MV-4-11 (cell line): ENCODE results near the gene ABCA7.

Experiments used
- DNase-seq: peaks from one replicate; lab custom pipeline; 2025; lab: John Stamatoyannopoulos, UW

The ABCA7 gene

DNA sequence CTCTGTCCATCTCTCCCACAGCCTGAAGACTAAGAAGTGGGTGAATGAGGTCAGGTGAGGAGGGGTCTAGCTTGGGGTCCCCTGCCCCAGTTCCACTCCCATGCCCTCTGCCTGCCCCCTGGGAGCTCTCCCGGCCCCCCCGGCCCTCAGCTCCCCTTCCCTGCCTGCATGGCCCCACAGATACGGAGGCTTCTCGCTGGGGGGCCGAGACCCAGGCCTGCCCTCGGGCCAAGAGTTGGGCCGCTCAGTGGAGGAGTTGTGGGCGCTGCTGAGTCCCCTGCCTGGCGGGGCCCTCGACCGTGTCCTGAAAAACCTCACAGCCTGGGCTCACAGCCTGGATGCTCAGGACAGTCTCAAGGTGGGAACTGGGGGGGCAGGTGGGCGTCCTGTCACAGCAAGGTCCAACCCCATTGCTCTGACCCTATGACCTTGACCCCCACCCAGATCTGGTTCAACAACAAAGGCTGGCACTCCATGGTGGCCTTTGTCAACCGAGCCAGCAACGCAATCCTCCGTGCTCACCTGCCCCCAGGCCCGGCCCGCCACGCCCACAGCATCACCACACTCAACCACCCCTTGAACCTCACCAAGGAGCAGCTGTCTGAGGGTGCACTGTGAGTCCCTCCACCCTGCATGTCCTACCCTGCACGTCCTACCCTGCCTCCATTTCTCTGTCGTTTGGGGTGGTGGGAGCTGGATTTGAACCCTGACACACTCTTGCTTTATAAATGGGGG lies 16.1 kb downstream of the ABCA7 start:
- DNase-seq, result no peak

DNA sequence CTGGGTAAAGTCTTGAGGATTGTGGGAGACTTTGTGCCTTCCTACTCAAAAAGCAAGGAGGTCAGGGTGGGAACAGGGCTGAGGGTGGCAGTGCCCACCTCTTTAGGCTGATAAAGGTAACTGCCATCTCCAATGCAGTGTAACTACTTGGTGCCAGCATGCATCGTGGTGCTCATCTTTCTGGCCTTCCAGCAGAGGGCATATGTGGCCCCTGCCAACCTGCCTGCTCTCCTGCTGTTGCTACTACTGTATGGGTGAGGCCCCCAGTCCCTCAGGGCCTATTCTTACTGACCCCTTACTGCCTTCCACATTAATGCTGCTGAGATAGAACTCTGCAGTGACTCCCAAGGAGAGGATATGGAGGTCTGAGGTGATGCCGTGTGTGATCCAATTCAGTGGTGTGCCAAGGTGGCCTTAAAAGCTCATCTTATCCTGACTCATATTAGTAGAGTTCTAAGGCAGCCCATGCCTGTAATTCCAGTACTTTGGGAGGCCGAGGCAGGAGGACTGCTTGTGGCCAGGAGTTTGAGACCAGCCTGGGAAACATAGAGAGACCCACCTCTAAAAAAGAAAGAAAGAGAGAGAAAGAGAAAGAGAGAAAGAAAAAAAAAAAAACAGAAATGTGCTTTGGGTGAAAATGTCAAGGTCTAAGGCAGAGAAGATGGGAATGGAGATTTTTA lies 17.4 kb downstream of the ABCA7 start:
- peak; percentile 36 for DNase-seq

DNA sequence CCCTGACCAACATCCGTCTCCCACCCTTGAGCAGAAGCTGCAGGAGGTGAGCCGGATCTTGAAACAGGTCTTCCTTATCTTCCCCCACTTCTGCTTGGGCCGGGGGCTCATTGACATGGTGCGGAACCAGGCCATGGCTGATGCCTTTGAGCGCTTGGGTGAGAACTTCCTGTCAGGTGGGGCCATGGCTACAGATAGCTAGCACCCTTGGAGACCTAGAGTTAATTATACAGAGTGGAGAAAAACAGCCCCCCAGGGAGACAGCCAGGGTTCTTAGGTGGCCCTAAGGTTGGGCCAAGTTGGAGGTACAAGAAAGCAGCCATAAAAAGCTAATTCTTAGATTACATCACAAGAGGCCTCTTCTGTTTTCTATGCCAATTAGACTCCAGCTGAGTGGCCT lies 18.2 kb downstream of the ABCA7 start:
- no peak for DNase-seq

DNA sequence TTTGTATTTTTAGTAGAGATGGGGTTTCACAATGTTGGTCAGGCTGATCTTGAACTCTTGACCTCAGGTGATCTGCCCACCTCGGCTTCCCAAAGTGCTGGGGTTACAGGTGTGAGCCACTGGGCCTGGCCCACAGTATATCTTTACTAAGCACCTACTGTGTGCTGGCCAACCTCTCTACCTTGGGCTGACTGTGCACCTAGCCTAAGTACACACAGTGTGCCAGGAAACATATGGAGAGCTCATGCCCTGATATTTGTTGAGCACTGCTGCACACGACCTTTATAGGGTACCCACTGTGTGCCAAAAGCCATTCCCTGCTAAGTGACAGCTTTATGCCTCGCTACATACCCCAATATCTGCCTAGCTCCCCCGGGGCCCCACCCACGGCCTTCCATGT lies 20.8 kb downstream of the ABCA7 start:
- DNase-seq, result no peak

DNA sequence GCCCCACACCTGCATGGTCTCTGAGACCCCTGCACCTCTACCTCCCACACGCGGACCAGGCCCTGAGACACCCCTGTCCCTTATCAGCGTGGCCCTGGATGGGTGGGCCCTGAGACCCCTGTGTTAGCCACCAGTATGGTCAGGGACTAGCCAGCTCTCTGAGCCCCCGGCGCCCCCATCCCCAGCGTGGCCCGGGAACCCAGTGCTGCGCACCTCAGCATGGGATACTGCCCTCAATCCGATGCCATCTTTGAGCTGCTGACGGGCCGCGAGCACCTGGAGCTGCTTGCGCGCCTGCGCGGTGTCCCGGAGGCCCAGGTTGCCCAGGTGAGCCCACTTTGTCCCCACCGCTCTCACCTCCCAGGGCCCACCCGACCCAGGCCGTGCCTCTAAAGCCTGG lies 22.1 kb downstream of the ABCA7 start:
- DNase-seq, result no peak

DNA sequence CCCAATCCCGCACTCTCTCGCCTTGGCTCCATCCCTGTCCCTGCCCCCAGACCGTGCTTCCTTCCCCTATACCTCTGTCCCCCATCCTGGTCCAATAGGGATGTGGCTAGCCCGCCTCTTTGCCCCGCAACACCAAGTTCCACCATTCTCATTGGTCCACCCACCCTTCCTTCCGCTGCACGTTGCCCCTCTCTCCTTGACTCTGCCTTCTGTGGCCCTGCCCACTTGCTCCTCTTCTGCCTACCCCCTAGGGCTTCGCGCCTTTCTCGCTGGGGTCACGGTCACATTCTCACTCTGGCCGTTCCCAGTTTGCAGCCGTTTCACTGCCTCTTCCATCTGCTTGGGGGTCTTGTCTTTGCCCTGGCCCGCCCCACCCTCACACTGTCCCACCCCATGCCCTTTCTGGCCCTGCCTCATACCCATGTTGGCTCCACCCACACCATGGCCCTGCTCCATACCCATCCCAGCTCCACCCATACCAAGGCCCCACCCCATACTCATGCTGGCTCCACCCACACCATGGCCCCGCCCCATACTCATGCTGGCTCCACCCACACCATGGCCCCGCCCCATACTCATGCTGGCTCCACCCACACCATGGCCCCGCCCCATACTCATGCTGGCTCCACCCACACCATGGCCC lies 22.6 kb downstream of the ABCA7 start:
- no peak for DNase-seq

DNA sequence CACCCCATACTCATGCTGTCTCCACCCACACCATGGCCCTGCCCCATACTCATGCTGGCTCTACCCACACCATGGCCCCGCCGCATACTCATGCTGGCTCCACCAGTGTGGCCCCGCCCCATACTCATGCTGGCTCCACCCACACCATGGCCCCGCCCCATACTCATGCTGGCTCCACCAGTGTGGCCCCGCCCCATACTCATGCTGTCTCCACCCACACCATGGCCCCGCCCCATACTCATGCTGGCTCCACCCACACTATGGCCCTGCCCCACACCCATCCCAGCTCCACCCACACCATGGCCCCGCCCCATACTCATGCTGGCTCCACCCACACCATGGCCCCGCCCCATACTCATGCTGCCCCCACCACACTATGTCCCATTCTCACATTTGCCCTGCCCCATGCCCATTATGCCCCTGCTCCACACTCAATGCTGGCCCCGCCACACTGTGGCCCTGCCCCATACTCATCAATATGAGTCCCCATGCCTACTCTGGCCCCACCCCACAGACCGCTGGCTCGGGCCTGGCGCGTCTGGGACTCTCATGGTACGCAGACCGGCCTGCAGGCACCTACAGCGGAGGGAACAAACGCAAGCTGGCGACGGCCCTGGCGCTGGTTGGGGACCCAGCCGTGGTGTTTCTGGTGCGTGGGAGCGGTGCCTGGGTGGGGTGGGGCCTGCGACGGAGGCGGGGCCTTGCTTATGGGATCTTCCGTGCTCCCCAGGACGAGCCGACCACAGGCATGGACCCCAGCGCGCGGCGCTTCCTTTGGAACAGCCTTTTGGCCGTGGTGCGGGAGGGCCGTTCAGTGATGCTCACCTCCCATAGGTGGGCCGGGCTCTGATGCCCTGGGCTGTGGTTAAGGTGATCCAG lies 23.4 kb downstream of the ABCA7 start:
- peak; percentile 72 for DNase-seq

DNA sequence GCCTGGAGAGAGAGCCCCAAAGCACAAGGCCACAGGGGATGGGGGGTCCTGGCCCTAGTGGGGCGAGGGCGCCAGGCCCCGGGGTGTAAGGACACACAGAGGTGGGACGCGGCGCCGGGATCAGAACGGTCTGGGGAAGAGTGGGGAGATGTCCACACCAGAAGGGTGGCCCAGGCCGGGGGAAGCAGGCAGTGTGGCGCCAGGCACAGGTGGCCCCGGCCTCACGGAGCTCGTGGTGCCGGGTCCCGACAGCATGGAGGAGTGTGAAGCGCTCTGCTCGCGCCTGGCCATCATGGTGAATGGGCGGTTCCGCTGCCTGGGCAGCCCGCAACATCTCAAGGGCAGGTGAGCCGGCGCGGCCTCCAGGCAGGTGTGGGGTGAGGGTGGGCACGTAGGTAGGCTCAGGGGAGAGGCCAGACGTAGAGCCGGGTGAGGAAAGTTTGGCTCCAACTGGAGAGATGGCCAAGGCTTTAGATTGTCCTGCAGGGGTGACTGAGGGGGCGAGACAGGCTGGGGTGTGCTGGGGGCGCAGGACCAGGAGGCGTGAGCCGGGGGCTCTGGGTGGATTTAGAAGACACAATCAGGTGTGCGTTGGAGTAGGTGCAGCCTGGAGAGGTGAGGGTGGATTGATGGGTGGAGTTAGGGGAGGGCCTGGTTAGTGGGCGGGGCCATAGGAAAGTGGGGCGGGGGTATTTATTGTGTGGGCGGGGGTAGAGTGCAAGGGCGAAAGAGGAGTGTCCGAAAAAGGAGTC lies 24.2 kb downstream of the ABCA7 start:
- no peak for DNase-seq

DNA sequence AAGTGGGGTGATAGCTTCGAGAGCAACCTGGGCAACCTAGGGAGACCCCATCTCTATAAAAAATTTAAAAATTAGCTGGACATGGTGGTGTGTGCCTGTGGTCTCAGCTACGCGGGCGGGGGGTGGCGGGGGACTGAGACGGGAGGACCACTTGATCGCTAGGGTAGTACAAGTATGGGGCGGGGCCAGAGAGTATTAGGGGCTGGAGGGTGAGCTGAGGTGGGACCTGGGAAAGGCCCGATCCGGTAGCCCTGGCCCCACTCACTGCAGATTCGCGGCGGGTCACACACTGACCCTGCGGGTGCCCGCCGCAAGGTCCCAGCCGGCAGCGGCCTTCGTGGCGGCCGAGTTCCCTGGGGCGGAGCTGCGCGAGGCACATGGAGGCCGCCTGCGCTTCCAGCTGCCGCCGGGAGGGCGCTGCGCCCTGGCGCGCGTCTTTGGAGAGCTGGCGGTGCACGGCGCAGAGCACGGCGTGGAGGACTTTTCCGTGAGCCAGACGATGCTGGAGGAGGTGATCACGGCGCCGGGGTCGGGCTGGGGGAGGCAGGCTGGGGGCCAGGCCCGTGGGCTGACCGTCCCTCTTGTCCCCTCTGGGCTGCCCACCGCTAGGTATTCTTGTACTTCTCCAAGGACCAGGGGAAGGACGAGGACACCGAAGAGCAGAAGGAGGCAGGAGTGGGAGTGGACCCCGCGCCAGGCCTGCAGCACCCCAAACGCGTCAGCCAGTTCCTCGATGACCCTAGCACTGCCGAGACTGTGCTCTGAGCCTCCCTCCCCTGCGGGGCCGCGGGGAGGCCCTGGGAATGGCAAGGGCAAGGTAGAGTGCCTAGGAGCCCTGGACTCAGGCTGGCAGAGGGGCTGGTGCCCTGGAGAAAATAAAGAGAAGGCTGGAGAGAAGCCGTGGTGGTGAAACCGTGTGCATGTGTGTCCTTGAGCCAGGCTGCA lies 25.0 kb downstream of the ABCA7 start:
- peak; percentile 64 for DNase-seq

DNA sequence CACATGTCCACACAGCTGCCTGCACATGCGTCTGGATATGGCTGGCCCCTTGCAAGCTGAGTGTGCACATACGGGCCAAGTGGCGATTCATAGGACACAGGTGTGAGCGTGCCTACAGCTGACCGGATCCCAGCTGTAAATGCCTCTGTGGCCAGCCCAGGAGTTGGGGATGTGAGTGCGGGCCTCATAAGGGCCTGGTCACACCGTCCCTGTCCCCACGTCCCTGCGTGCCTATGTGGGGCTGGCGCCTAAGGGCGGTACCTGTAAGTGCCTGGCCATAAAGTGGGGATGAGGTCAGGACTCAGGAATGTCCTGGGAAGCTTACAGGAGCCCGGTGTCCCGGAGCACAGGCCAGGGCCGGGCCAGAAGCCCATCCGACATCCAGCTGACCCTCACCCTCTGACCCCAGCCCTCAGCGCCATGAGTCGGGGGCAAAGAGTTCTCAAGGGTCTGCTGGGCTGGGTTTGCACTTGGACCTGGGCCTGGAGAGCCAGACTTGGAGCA lies 25.8 kb downstream of the ABCA7 start:
- DNase-seq, result no peak

DNA sequence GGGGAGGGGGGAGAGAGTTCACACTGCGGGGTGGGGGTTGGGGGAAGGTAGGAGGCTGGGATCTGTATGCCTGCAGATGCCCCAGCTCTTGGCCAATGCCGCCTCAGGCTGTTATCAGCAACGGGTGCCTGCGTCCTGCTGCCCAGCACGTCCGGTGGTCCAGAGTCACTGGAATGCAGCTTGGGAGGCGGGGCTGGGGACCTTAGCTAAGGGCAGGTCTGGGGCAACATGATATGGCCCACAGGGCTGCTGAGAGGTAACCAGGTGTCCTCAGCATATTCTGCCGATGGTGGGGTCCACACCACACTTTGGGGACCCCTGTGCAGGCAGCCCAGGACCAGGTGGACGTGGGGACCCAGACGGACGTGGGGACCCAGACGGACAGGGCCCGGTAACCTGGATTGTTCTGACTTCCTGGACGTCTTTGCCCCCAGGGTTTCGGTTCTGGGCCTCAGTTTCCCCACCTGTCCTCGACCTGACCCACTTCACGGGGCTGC lies 26.4 kb downstream of the ABCA7 start:
- no peak for DNase-seq

DNA sequence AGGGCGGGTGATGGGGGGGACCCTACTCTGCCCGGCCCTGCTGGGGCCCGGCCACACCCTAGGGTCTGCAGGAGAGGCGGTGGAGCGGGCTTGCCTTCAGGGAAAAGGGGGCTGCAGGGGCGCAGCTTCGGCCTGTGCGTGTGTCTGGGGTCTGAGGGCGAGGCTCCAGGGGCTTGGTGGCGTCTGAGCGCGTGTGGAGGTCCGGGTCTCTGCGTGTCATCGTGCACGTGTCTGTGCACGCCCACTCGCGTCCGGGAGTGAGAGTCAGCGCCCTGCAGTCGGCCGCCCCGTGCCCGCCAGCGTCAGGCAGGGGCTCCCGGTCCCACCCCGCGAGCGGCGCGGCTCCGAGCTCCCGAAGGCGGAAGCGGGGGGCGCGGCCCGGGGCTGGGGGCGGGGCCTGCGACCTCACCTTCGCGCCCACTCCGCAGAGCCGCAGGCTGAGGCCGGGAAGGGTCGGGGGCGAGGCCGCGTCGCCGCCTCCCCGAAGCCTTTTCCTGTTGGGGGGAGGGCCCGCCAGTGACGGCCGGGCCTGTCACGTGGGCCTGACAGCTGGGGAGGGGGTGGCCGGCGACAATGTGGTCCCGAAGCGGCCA lies 26.9 kb downstream of the ABCA7 start, which contains the start of gene ARHGAP45:
TSS of gene ARHGAP45 (plus strand) at position 420 of the 593 bp plus-strand sequence. CDS start 239 bp downstream, outside the sequence.
- peak; percentile 82 for DNase-seq

DNA sequence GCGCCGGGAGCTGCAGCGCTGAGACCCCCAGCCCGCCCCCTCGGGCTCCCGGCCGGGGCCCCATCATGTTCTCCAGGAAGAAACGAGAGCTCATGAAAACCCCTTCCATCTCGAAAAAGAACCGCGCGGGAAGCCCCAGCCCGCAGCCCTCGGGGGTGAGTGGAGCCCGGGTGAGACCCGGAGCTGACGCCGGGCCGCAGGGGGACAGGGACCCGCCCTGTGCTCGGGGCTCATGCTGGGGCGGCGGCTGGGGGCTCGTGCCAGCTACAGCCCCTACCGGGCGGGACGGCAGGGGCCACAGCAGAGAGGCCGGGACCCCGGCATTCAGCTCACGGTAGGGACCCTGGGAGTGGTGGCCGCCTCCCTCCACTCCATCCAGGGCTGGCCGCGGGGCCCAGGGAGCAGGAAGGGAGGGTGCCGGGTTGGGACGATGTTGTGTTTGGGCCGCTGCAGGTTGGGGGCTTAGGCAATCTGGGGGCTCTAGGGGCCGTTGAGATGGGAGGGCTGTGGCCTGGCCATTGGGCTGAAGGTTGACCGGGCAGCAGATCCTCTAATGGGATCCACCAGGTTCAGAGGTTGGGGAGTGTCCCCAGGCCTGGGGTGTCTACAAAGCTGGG lies 27.5 kb downstream of the ABCA7 start:
- peak; percentile 46 for DNase-seq

DNA sequence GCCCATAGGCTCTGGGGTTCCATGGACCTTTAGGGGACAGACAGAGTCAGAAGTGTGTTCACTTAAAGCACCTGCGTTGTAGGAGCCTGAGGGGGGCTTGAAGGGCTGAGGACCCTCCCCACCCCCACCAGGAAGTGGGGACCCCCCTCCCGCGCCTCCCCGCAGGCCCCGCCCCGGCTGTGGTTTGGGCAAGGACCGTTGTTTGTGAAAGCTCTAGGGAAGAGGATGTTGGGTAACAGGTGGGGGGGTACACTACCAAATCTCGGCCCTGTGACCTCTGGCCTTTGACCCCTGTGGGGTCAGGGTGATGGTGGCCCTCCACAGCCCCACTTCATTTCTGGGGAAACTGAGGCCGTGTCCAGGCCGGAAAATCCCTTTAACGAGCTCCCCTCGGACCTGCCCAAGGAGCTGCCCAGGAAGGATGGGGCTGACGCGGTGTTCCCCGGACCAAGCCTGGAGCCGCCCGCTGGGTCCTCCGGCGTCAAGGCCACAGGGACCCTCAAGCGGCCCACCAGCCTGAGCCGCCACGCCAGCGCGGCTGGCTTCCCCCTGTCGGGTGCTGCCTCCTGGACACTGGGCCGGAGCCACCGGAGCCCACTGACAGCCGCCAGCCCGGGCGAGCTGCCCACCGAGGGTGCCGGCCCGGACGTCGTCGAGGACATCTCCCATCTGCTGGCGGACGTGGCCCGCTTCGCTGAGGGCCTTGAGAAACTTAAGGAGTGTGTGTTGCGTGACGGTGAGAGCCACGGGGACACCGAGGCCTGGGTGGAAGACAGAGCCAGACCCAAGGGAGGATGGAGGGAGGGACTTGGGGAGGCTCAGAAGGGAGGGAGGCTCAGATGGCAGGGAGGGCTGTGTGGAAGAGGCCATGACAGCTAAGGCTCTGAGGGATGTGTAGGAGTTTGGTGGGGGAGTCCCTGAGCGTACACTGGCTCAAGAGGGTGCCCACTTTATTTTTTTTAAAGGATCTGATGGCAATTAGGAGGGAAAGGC lies 28.4 kb downstream of the ABCA7 start:
- DNase-seq, result peak; percentile 79

DNA sequence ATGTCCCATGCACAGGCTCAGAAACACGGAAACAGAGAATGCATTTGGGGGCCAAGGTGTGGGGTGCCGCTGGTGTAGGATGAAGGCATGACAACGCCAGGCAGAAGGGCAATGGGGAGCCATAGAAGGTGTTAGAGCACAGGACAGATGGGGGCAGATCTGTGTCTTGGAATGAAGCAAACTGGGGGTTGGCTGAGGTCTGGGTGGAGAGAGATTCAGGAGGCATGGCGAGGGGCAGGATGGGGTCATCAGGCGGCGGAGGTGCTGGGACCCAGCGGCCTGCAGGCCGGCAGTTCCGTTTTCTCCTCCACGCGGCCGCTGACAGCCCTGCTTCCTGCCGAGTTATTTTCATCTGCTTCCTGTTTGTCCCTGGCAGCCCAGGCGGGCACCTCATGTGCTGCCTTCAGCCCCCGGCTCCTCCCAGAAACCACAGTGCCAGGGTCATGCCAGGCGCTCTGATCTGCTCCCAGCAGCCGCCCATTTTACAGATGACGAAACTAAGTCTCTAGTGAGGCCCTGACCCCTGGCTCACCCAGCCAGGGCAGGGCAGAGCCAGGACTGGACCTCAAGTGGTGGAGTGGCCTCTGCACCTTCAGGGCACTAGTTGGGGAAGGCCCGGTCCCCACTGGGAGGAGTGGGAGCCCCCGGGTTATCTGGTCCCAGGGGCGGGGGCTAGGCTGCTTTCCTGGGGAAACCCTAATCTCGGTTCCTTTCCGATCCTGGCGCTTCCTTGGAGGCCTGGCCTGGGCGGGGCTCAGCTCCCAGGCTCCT lies 29.3 kb downstream of the ABCA7 start:
- peak; percentile 98 for DNase-seq

DNA sequence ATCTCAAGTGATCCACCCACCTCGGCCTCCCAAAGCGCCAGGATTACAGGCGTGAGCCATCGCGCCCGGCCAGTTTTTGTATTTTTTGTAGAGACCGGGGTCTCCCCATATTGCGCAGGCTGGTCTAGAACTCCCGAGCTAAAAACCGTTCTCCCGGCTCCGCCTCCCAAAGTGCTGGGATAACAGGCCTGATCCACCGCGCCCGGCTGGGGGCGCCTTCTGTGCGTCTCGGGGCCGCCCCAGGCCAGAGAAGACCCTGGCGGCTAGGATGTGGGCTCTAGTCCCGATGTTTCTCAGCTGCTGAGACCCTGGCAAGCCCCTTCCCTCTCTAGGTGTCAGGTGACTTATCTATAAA lies 30.6 kb downstream of the ABCA7 start:
- no peak for DNase-seq
